Loucy (cell line): ENCODE results near the gene CNTFR.

ENCODE experiments used
- H2AFZ ChIP-seq: fragments of 200-600 bp; sonication (generic); 2 replicates; pipeline ENCODE4 v1.6.0; 2016; ENCODE audit warnings: antibody characterized with exemption, mild to moderate bottlenecking, low read length, moderate library complexity
- H3F3A ChIP-seq: fragments of 200-600 bp; 2 replicates; pipeline ENCODE4 v1.6.0; 2016; ENCODE audit warnings: antibody characterized with exemption, low read depth, mild to moderate bottlenecking
- H3K27me3 ChIP-seq: fragments of 200-600 bp; sonication (generic); 2 replicates; pipeline ENCODE4 v1.6.1; 2014; ENCODE audit warnings: low read length, mild to moderate bottlenecking; ENCODE audit not compliant: insufficient read depth, poor library complexity, severe bottlenecking
- H3K36me3 ChIP-seq: fragments of 200-600 bp; sonication (generic); 2 replicates; pipeline ENCODE4 v1.6.1; 2016; ENCODE audit warnings: low read length; ENCODE audit not compliant: insufficient read depth
- H3K4me1 ChIP-seq: fragments of 200-600 bp; sonication (generic); 2 replicates; pipeline ENCODE4 v1.5.1; 2014; ENCODE audit warnings: low read length, mild to moderate bottlenecking; ENCODE audit not compliant: insufficient read depth, poor library complexity, severe bottlenecking
- H3K4me2 ChIP-seq: fragments of 200-600 bp; sonication (generic); 2 replicates; pipeline ENCODE4 v1.6.0; 2014; ENCODE audit warnings: antibody characterized with exemption, low read length, low read depth, mild to moderate bottlenecking; ENCODE audit not compliant: poor library complexity, severe bottlenecking
- H3K4me3 ChIP-seq: fragments of 200-600 bp; sonication (generic); 2 replicates; pipeline ENCODE4 v1.5.1; 2014; ENCODE audit warnings: low read length, mild to moderate bottlenecking, mixed read lengths; ENCODE audit not compliant: poor library complexity, severe bottlenecking
- H3K79me2 ChIP-seq: fragments of 200-600 bp; sonication (generic); 2 replicates; pipeline ENCODE4 v1.6.1; 2014; ENCODE audit warnings: low read length; ENCODE audit not compliant: insufficient read depth
- H3K9ac ChIP-seq: fragments of 200-600 bp; sonication (generic); 2 replicates; pipeline ENCODE4 v1.6.0; 2014; ENCODE audit warnings: mild to moderate bottlenecking, low read depth, low read length, moderate library complexity; ENCODE audit not compliant: poor library complexity, severe bottlenecking
- H3K9me2 ChIP-seq: fragments of 200-600 bp; sonication (generic); replicated peaks from 2 replicates; pipeline ENCODE4 v1.6.1; 2016; ENCODE audit warnings: low read depth, low read length, mixed read lengths
- H3K9me3 ChIP-seq: fragments of 200-600 bp; sonication (generic); 2 replicates; pipeline ENCODE4 v1.6.1; 2014; ENCODE audit warnings: mild to moderate bottlenecking, antibody characterized with exemption, low read length, low read depth; ENCODE audit not compliant: insufficient read depth
- H4K20me1 ChIP-seq: fragments of 200-600 bp; sonication (generic); 2 replicates; pipeline ENCODE4 v1.6.0; 2014; ENCODE audit warnings: antibody characterized with exemption, low read length, mild to moderate bottlenecking; ENCODE audit not compliant: insufficient read depth, poor library complexity, severe bottlenecking
- EZH2phosphoT487 ChIP-seq: fragments of 200-600 bp; IDR thresholded peaks from 2 replicates; pipeline ENCODE4 v1.6.1; 2018; ENCODE audit warnings: antibody characterized with exemption, mild to moderate bottlenecking, moderate library complexity, borderline replicate concordance
- TF ChIP-seq, protein P1 (sequence below): fragments of 200-600 bp; sonication (generic); conservative IDR thresholded peaks from 2 replicates; pipeline ENCODE4 v1.5.1; 2014; ENCODE audit warnings: mild to moderate bottlenecking, antibody characterized with exemption, low read length

The CNTFR gene

DNA sequence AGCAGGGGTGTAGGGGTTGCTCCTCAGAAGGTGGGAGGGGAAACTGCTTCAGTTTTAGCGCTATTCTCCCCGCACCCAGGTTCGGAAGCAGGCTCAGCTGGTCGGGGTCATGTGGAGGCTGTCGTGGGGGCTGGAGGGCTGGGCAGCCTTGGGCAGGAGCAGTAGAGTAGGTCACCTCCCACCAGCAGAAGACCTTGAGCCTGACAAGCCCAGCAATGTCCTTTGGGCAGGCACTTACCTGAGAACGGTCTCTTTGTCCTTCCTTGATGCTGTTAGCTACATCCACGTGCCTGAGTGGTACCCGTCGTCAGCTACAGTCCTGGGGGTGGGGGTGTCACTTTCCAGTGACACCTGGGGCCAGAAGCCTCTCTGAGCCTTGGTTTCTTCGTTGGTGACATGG is 87.1 kb downstream of the CNTFR start:
- no peak overlapping the region for H3K4me2 ChIP-seq
- H3K79me2 ChIP-seq, result no peaks in the 10 kb centered on the region
- no peaks in the 10 kb centered on the region for H3K9me3 ChIP-seq
- no peaks in the 10 kb centered on the region for H3F3A ChIP-seq
- no peaks in the 10 kb centered on the region for H3K4me1 ChIP-seq
- no peaks in the 10 kb centered on the region for H3K36me3 ChIP-seq
- no peak overlapping the region for H3K4me3 ChIP-seq
- no peak overlapping the region for H2AFZ ChIP-seq
- no peak for TF ChIP-seq EZH2phosphoT487
- TF ChIP-seq, protein P1, sequence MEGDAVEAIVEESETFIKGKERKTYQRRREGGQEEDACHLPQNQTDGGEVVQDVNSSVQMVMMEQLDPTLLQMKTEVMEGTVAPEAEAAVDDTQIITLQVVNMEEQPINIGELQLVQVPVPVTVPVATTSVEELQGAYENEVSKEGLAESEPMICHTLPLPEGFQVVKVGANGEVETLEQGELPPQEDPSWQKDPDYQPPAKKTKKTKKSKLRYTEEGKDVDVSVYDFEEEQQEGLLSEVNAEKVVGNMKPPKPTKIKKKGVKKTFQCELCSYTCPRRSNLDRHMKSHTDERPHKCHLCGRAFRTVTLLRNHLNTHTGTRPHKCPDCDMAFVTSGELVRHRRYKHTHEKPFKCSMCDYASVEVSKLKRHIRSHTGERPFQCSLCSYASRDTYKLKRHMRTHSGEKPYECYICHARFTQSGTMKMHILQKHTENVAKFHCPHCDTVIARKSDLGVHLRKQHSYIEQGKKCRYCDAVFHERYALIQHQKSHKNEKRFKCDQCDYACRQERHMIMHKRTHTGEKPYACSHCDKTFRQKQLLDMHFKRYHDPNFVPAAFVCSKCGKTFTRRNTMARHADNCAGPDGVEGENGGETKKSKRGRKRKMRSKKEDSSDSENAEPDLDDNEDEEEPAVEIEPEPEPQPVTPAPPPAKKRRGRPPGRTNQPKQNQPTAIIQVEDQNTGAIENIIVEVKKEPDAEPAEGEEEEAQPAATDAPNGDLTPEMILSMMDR, result no peak
- H3K9ac ChIP-seq, result no peak overlapping the region
- no peaks in the 10 kb centered on the region for H4K20me1 ChIP-seq
- H3K9me2 ChIP-seq, result no peaks in the 10 kb centered on the region
- no peaks in the 10 kb centered on the region for H3K27me3 ChIP-seq

DNA sequence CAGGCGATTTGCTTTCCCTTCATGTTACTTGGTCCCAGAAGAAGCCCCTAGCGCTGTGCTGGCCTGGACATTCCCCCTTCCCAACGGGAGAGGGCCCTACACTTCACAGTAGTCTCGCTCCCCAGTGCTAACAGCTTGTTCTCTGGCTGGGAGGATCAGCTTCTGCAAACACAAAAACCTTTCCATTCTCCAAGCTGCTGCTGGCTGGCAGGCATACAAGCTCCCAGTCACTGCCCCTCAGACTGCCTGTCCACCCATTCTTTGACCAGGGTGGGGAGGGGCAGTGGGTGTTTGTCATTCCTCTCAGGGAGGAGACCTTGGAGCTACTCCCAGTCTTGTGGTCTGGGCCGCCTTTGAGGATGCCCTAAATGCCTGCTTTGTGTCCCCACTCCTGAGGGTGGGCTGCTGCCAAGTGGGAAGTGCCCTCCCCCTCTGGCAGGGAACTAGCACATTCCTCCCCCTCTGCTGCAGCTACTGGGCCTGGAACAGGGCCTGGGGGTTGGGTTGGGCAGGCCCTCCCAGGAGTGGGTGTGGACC is 87.6 kb downstream of the CNTFR start:
- H3K36me3 ChIP-seq, result no peaks in the 10 kb centered on the region
- no peaks in the 10 kb centered on the region for H3K4me1 ChIP-seq
- TF ChIP-seq EZH2phosphoT487, result no peak
- TF ChIP-seq, protein P1, result no peak
- H4K20me1 ChIP-seq, result no peaks in the 10 kb centered on the region
- no peaks in the 10 kb centered on the region for H3K79me2 ChIP-seq
- H3K9me2 ChIP-seq, result no peaks in the 10 kb centered on the region
- no peaks in the 10 kb centered on the region for H3K9me3 ChIP-seq
- no peak overlapping the region for H3K4me3 ChIP-seq
- no peaks in the 10 kb centered on the region for H3K27me3 ChIP-seq
- no peaks in the 10 kb centered on the region for H3F3A ChIP-seq
- no peak overlapping the region for H3K4me2 ChIP-seq
- H3K9ac ChIP-seq, result no peak overlapping the region
- H2AFZ ChIP-seq, result no peak overlapping the region
